Endothelial cell of umbilical vein (primary cell): Measurements from ENCODE around the gene ASL. TPM values are rescaled to one million over a fixed set of nuclear protein-coding genes. Genes with fewer than 3 reads are reported as not detected.
"Not testable (repeated sequence)": the region's sequence is repeated elsewhere in the genome, so short reads cannot be mapped to it uniquely, and the experiment has no call there.

ENCODE experiments used
- BruUV-seq: library from RNA; stranded (reverse); fragments of 400-500 nt; replicated peaks from 2 replicates; lab custom pipeline; 2021; lab: Mats Ljungman, UMichigan
- CTCF ChIA-PET: fragments of 300-600, 350-600 bp; sonication (Branson Sonifier 250); formaldehyde crosslinking; loops from one replicate; lab custom pipeline; 2021; ENCODE audit warnings: antibody characterized with exemption, inconsistent platforms; lab: Charles Lee
- POLR2A ChIA-PET: fragments of 300-600, 350-600 bp; sonication (Branson Sonifier 250); formaldehyde crosslinking; loops from one replicate; lab custom pipeline; 2021; ENCODE audit warnings: antibody characterized with exemption, inconsistent platforms; lab: Charles Lee
- DNase-seq: peaks from one replicate; pipeline ENCODE4 v3.0.0-alpha.2; 2011; ENCODE audit warnings: low read depth, low spot score
- FAIRE-seq: peaks from 2 replicates; lab custom pipeline; 2011; peaks lifted over from hg19 to GRCh38; lab: Jason Lieb, UNC
- H2AFZ ChIP-seq: 2 replicates; pipeline ENCODE4 v1.6.0; 2012; ENCODE audit warnings: low read depth, low read length, control low read depth, inconsistent platforms
- H3K27ac ChIP-seq: 2 replicates; pipeline ENCODE4 v1.5.1; 2011; ENCODE audit warnings: low read depth, mild to moderate bottlenecking, control low read depth, low read length, moderate library complexity; ENCODE audit not compliant: insufficient read depth
- H3K27me3 ChIP-seq, 2 experiments: 2 replicates each; pipeline versions ENCODE4 v1.6.0 to v1.6.1; 2011; ENCODE audit warnings: low read length in 2 of 2, mixed read lengths in 1 of 2; ENCODE audit not compliant: control insufficient read depth in 2 of 2, insufficient read depth in 2 of 2
- H3K36me3 ChIP-seq, 2 experiments: 2 replicates in 1 of 2; 3 replicates in 1 of 2; pipeline ENCODE4 v1.5.1; 2011; ENCODE audit warnings: low read length in 2 of 2, mild to moderate bottlenecking in 1 of 2, moderate library complexity in 1 of 2; ENCODE audit not compliant: control insufficient read depth in 2 of 2, insufficient read depth in 2 of 2; ENCODE audit errors: extremely low read depth in 1 of 2
- H3K4me1 ChIP-seq: 3 replicates; pipeline ENCODE4 v1.5.1; 2011; ENCODE audit warnings: mild to moderate bottlenecking, low read length; ENCODE audit not compliant: control insufficient read depth, insufficient read depth; ENCODE audit errors: extremely low read depth
- H3K4me2 ChIP-seq: 2 replicates; pipeline ENCODE4 v1.6.1; 2011; ENCODE audit warnings: low read length, control low read depth, mixed read lengths; ENCODE audit not compliant: insufficient read depth
- H3K4me3 ChIP-seq, 3 experiments: fragments of 200-600 bp in 1 of 3; sonication (generic), shearing (Covaris generic) in 1 of 3; replicated peaks in 1 of 3; 2 replicates each; pipeline ENCODE4 v1.5.1; 2011 to 2016; ENCODE audit warnings: control low read depth in 3 of 3, low read length in 3 of 3, mild to moderate bottlenecking in 2 of 3, inconsistent platforms in 1 of 3, low read depth in 1 of 3, moderate library complexity in 1 of 3; ENCODE audit not compliant: insufficient read depth in 1 of 3
- H3K79me2 ChIP-seq: 2 replicates; pipeline ENCODE4 v1.6.0; 2012; ENCODE audit warnings: low read length, inconsistent platforms; ENCODE audit not compliant: control insufficient read depth, insufficient read depth
- H3K9ac ChIP-seq: replicated peaks from 2 replicates; pipeline ENCODE3; 2011; ENCODE audit warnings: low read length, control low read depth; ENCODE audit not compliant: insufficient read depth; ENCODE audit errors: extremely low read depth
- H3K9me1 ChIP-seq: replicated peaks from 3 replicates; pipeline ENCODE4 v1.6.0; 2011; ENCODE audit warnings: mild to moderate bottlenecking, low read length; ENCODE audit not compliant: control insufficient read depth, insufficient read depth; ENCODE audit errors: extremely low read depth
- H3K9me3 ChIP-seq: replicated peaks from 2 replicates; pipeline ENCODE4 v1.5.1; 2012; ENCODE audit warnings: low read length, inconsistent platforms; ENCODE audit not compliant: control insufficient read depth, insufficient read depth
- H4K20me1 ChIP-seq: replicated peaks from 2 replicates; pipeline ENCODE3; 2011; ENCODE audit warnings: mild to moderate bottlenecking, low read length; ENCODE audit not compliant: control insufficient read depth, insufficient read depth; ENCODE audit errors: extremely low read depth
- CTCF ChIP-seq, 2 donors: IDR thresholded peaks; 1 replicate in 1 of 2; 2 replicates in 1 of 2; pipeline ENCODE4 v1.5.1; 2011; ENCODE audit warnings: low read length in 2 of 2, mild to moderate bottlenecking in 2 of 2, moderate library complexity in 2 of 2, control low read depth in 1 of 2, inconsistent platforms in 1 of 2, low read depth in 1 of 2; ENCODE audit not compliant: insufficient read depth in 1 of 2; ENCODE audit errors: extremely low read depth in 1 of 2
- EZH2 ChIP-seq: IDR thresholded peaks from 2 replicates; pipeline ENCODE4 v1.6.1; 2012; ENCODE audit warnings: borderline replicate concordance, low read depth, mild to moderate bottlenecking, moderate library complexity, low read length, inconsistent platforms; ENCODE audit not compliant: severe bottlenecking
- FOS ChIP-seq: IDR thresholded peaks from 2 replicates; pipeline ENCODE4 v1.6.1; 2011; ENCODE audit warnings: mild to moderate bottlenecking, low read length, moderate library complexity, borderline replicate concordance; ENCODE audit not compliant: insufficient read depth
- GATA2 ChIP-seq: IDR thresholded peaks from 2 replicates; pipeline ENCODE4 v1.7.0; 2011; ENCODE audit warnings: low read depth, mild to moderate bottlenecking, moderate library complexity, mixed read lengths, low read length; ENCODE audit not compliant: insufficient read length, insufficient read depth
- JUN ChIP-seq: IDR thresholded peaks from 2 replicates; pipeline ENCODE4 v1.6.1; 2011; ENCODE audit warnings: borderline replicate concordance, low read depth; ENCODE audit not compliant: insufficient read length, insufficient read depth
- MAX ChIP-seq: IDR thresholded peaks from 2 replicates; pipeline ENCODE4 v1.6.1; 2011; ENCODE audit not compliant: insufficient read depth, insufficient read length
- MYC ChIP-seq: IDR thresholded peaks from one replicate; pipeline ENCODE4 v1.6.1; 2011; ENCODE audit warnings: mild to moderate bottlenecking, low read depth, low read length
- POLR2A ChIP-seq: IDR thresholded peaks from 2 replicates; pipeline ENCODE4 v1.6.1; 2012; ENCODE audit warnings: low read depth, mild to moderate bottlenecking, control low read depth, low read length
- POLR2AphosphoS5 ChIP-seq: IDR thresholded peaks from 2 replicates; pipeline ENCODE4 v1.6.1; 2012; ENCODE audit warnings: low read depth, mild to moderate bottlenecking, control low read depth, low read length, moderate library complexity; ENCODE audit not compliant: insufficient read depth
- dilution Hi-C: fragments of 300-500 bp; cut with MboI; formaldehyde crosslinking; loops from one replicate; pipeline ENCODE4 v1.15.0; 2019; ENCODE audit warnings: low sequenced_read_pairs; ENCODE audit not compliant: extremely low pct_ligation_motif_present
- intact Hi-C: fragments of 100-400 bp; cut with micrococcal nuclease; formaldehyde crosslinking; loops from one replicate; pipeline ENCODE4 v1.10.0; 2022
- polyA plus RNA-seq, 4 experiments: library from polyadenylated mRNA; depleted of rRNA in 3 of 4; stranded (reverse) in 3 of 4; unstranded in 1 of 4; fragments of >200 nt; gene quantifications; 2 replicates each; pipeline versions ENCODE4 v1.2.1 to v1.2.3, GENCODE V29; 2011 to 2012; ENCODE audit warnings: missing spikeins in 1 of 4
- total RNA-seq: library from RNA; stranded (reverse); gene quantifications from 2 replicates; pipeline ENCODE4 v1.2.3, GENCODE V29; 2021

Gene ASL
- total and polyA plus RNA-seq, 2 donors (not counting 3 experiments of a cell fraction or from before 2014, with no cell fraction given), result 50.5 to 57.8 TPM

GRCh38 chr7:66105263-66105748 is 29.7 kb downstream of the ASL start:
- BruUV-seq, result no TSS peak
- POLR2A ChIA-PET, result interaction anchor here (0.6 kb wide), 1 partner anchor 61 kb away, joined by 3 read pairs; no protein-coding TSS in a partner anchor
- Histone ChIP-seq H3K4me1 (peaks cover 13% of the 10 kb centered on the region), H4K20me1 (no peaks in the 10 kb centered on the region), H3K27ac (no peak overlapping the region), H3K4me2 (no peak overlapping the region), H2AFZ (no peak overlapping the region), H3K9me3 (no peaks in the 10 kb centered on the region), H3K36me3 (no peaks in the 10 kb centered on the region), H3K4me3 (no peak overlapping the region), H3K79me2 (no peaks in the 10 kb centered on the region), H3K27me3 (no peaks in the 10 kb centered on the region), H3K9ac (no peak overlapping the region), H3K9me1 (no peaks in the 10 kb centered on the region)
- CTCF ChIA-PET, result no interaction called here
- dilution Hi-C loops, result no loop called here
- intact Hi-C loops, result no loop called here
- DNase-seq (no peak), FAIRE-seq (no peak)
- TF ChIP-seq MAX (no peak), GATA2 (no peak), FOS (no peak), EZH2 (no peak), POLR2A (no peak), MYC (no peak), JUN (no peak), POLR2AphosphoS5 (no peak), CTCF (IDR thresholded peaks at IDR 0.05; ENCODE audit: extremely low read depth in 1 of 2, insufficient read depth in 1 of 2, low read depth in 1 of 2, low read length in 2 of 2) (no peak)

GRCh38 chr7:66108410-66108809 is 32.8 kb downstream of the ASL start:
- H3K27me3 ChIP-seq, H3K9me1 ChIP-seq, H3K79me2 ChIP-seq, H3K9ac ChIP-seq, POLR2A ChIA-PET, H3K9me3 ChIP-seq, DNase-seq, dilution Hi-C loops, H3K4me2 ChIP-seq, H2AFZ ChIP-seq, intact Hi-C loops, BruUV-seq, FAIRE-seq, H3K27ac ChIP-seq, H3K36me3 ChIP-seq, H4K20me1 ChIP-seq, H3K4me3 ChIP-seq: not testable (repeated sequence)
- H3K4me1 ChIP-seq, result peaks cover 13% of the 10 kb centered on the region
- CTCF ChIA-PET, result interaction anchor here (0.6 kb wide), 1 partner anchor 36 kb away, joined by 3 read pairs; no protein-coding TSS in a partner anchor
